ENCODE data around the gene CD27. TPM values are rescaled to one million over a fixed set of nuclear protein-coding genes. Genes with fewer than 3 reads are reported as not detected.
"Not testable (repeated sequence)": the region's sequence is repeated elsewhere in the genome, so short reads cannot be mapped to it uniquely, and the experiment has no call there.

CD27 gene
- total and polyA plus RNA-seq, 2 of the 8 experiments (the other 6 are each of a cell fraction or from before 2014, with no cell fraction given): 0.28 to 0.39 TPM

DNA sequence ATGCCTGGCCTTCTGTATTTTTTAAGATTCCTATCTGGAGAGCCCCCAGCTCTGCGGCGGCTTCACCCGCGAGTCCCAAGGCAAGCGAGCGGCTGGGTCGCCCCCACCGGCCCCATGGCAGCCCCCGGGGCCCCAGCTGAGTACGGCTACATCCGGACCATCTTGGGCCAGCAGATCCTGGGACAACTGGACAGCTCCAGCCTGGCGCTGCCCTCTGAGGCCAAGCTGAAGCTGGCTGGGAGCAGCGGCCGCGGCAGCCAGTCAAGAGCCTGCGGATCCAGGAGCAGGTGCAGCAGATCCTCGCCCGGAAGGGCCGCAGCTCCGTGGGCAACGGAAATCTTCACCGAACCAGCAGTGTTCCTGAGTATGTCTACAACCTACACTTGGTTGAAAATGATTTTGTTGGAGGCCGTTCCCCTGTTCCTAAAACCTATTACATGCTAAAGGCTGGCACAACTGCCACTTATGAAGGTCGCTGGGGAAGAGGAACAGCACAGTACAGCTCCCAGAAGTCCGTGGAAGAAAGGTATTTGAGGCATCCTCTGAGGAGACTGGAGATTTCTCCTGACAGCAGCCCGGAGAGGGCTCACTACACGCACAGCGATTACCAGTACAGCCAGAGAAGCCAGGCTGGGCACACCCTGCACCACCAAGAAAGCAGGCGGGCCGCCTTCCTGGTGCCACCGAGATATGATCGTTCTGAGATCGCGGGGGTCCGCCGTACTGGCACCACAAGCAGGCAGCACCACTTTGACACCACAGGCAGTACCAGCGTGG is 33.0 kb downstream of the CD27 start:
- FAIRE-seq: not testable (repeated sequence)

More for the DNA sequence above, 33.0 kb downstream of the CD27 start:
- H3K9ac ChIP-seq (replicated peaks in 1 of 4; ENCODE audit: extremely low read depth in 1 of 4, low read depth in 3 of 4, low read length in 3 of 4); H2BK15ac ChIP-seq (ENCODE audit: low read length); H4K20me1 ChIP-seq (replicated peaks in 1 of 2; ENCODE audit: control insufficient read depth in 1 of 2, insufficient read depth in 2 of 2, low read length in 2 of 2); H3K23ac ChIP-seq (ENCODE audit: insufficient read length); H3K27me3 ChIP-seq (replicated peaks in 1 of 4; ENCODE audit: control insufficient read depth in 3 of 4, extremely low read depth in 1 of 4, insufficient read depth in 3 of 4, low read length in 3 of 4); H3K23me2 ChIP-seq (ENCODE audit: low read depth, low read length); H2BK5ac ChIP-seq (ENCODE audit: low read depth, low read length); H3K4me3 ChIP-seq (ENCODE audit: extremely low read depth in 1 of 4, insufficient read depth in 2 of 4, low read depth in 3 of 4, low read length in 4 of 4); H3K4me2 ChIP-seq (ENCODE audit: insufficient read depth in 1 of 2, low read depth in 2 of 2, low read length in 2 of 2); H4K91ac ChIP-seq (replicated peaks; ENCODE audit: insufficient read length, low read length); H4K5ac ChIP-seq (ENCODE audit: insufficient read length, low read depth, low read length); H3K36me3 ChIP-seq (ENCODE audit: control insufficient read depth in 2 of 4, insufficient read depth in 4 of 4, low read length in 3 of 4); DNase-seq (ENCODE audit: low read depth in 1 of 2, low spot score in 2 of 2); H2AFZ ChIP-seq (ENCODE audit: low read length); H2BK20ac ChIP-seq (ENCODE audit: low read length); H3K14ac ChIP-seq (ENCODE audit: insufficient read length); H3K56ac ChIP-seq (replicated peaks; ENCODE audit: insufficient read length, low read depth, low read length); H3K4me1 ChIP-seq (replicated peaks in 1 of 4; ENCODE audit: control insufficient read depth in 3 of 4, insufficient read depth in 4 of 4, low read length in 3 of 4); H4K8ac ChIP-seq (ENCODE audit: extremely low read depth, insufficient read depth, low read length); H3K4ac ChIP-seq (replicated peaks; ENCODE audit: insufficient read length, low read depth, low read length); H2BK120ac ChIP-seq (replicated peaks; ENCODE audit: low read depth, low read length); H3K18ac ChIP-seq (ENCODE audit: extremely low read depth, low read length); H2AK5ac ChIP-seq (ENCODE audit: low read depth, low read length); H3K79me2 ChIP-seq (ENCODE audit: control insufficient read depth in 1 of 2, insufficient read depth in 2 of 2, low read length in 2 of 2); H3K27ac ChIP-seq (ENCODE audit: low read depth, low read length); H3K79me1 ChIP-seq (ENCODE audit: low read depth, low read length); H2BK12ac ChIP-seq (ENCODE audit: low read depth, low read length): not testable (repeated sequence)
- peaks cover 0 to 10% of the 10 kb centered on the region in 2 experiments; a peak in 2 of 4 replicates for H3K9me3 ChIP-seq (ENCODE audit: insufficient read depth in 2 of 2, low read depth in 1 of 2, low read length in 1 of 2)
- WGBS, 2 experiments (ENCODE audit: extremely low coverage in 1 of 2, insufficient coverage in 1 of 2, insufficient read length in 1 of 2, insufficient replicate concordance in 2 of 2, low coverage in 1 of 2, low lambda C conversion rate in 2 of 2, missing lambda C conversion rate in 1 of 2): 93% methylated on average over 37 of the region's 37 CpGs; no CpG with 5 or more reads in 1 of the 2 experiments
- POLR2A ChIA-PET (ENCODE audit: partially characterized antibody): interaction anchor here (0.7 to 1.5 kb wide), 3 partner anchors 10 to 27 kb away, joined by 3 to 4 read pairs (median 3); no protein-coding TSS in a partner anchor
- CTCF ChIA-PET (ENCODE audit: partially characterized antibody): interaction anchor here (1.0 kb wide), 1 partner anchor 12 kb away, joined by 8 read pairs; no protein-coding TSS in a partner anchor
